Nephron (organoid): ENCODE data around the gene PNRC2.
A peak's percentile ranks its signal among the peaks of the same experiment; 100 is the strongest.

Experiments
- H3K27ac Mint-ChIP-seq, 3 experiments: 2 replicates each; pipeline ENCODE4 v1.8.0; 2020; ENCODE audit warnings: mixed read lengths in 3 of 3, mild to moderate bottlenecking in 2 of 3, moderate library complexity in 1 of 3
- H3K27me3 Mint-ChIP-seq: 2 replicates; pipeline ENCODE4 v1.8.0; 2021; ENCODE audit warnings: low read depth, mild to moderate bottlenecking, moderate library complexity, mixed read lengths
- H3K36me3 Mint-ChIP-seq: 2 replicates; pipeline ENCODE4 v1.8.0; 2020; ENCODE audit warnings: low read depth, mixed read lengths
- H3K4me1 Mint-ChIP-seq: 2 replicates; pipeline ENCODE4 v1.8.0; 2020; ENCODE audit warnings: mixed read lengths
- H3K4me3 Mint-ChIP-seq, 3 experiments: 2 replicates each; pipeline ENCODE4 v1.8.0; 2020; ENCODE audit warnings: mild to moderate bottlenecking in 3 of 3, mixed read lengths in 3 of 3, moderate library complexity in 2 of 3
- H3K9me3 Mint-ChIP-seq: 2 replicates; pipeline ENCODE4 v1.8.0; 2020; ENCODE audit warnings: mixed read lengths
- TF ChIP-seq, protein P1 (sequence below), 3 experiments: fragments of 200-600 bp; sonication (generic); IDR thresholded peaks; one replicate each; pipeline ENCODE4 v1.5.0; 2021; ENCODE audit warnings: antibody characterized with exemption in 3 of 3; ENCODE audit not compliant: unreplicated experiment in 3 of 3

Gene PNRC2, protein sequence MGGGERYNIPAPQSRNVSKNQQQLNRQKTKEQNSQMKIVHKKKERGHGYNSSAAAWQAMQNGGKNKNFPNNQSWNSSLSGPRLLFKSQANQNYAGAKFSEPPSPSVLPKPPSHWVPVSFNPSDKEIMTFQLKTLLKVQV

DNA sequence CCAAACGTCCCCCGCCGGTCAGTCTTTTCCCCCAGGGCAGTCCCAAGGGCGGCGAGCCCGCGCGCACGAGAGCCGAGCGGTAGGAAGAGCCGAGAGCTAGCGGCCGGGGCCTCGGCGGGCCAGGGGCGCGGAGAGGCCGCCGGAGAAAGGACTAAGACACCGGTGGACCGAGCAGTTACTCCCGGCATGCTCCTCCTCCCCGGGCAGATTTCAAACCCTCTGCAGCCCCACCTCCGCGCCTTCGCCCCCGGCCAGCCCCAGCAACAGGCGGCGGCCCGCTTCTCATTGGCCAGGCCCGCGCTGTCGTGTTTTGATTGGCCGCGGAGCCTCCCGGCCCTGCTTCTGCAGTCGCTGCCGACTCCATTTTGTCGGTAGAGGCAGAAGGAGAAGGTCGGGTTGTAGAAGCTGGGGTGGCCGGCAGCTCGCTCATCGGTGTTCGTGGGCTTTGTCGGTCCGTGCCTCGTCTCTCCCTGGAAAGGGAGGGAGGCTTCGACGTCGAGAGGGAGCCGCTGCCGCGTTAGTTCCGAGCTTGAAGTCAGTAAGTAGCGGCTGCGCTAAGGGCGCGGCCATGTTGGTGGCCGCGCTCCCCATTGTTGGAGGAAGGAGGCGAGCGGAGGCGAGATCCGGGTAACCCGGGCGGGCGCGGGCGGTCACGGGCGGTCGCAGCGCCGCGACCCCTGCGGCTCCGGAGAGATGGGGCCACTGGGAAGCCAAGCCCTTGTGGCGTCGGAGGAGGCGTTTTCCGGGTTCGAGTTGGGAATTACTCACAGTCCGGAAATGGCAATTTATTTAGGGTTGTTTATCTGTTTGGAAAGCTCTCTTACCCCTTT, at the start of gene PNRC2:
Gene PNRC2, plus strand, starts transcription at position 368 of the 830 bp plus-strand sequence. CDS start 1,630 bp downstream, outside the sequence.
- Mint-ChIP-seq H3K4me1 (peaks cover 53% of the 10 kb centered on the region), H3K36me3 (peaks cover 44% of the 10 kb centered on the region), H3K27me3 (no peaks in the 10 kb centered on the region), H3K27ac (peak within 1 kb of the TSS; percentile 99 to 100 (median 100)), H3K4me3 (peak within 1 kb of the TSS; percentile 89 to 100 (median 100)), H3K9me3 (no peaks in the 10 kb centered on the region)
- TF ChIP-seq, protein P1, sequence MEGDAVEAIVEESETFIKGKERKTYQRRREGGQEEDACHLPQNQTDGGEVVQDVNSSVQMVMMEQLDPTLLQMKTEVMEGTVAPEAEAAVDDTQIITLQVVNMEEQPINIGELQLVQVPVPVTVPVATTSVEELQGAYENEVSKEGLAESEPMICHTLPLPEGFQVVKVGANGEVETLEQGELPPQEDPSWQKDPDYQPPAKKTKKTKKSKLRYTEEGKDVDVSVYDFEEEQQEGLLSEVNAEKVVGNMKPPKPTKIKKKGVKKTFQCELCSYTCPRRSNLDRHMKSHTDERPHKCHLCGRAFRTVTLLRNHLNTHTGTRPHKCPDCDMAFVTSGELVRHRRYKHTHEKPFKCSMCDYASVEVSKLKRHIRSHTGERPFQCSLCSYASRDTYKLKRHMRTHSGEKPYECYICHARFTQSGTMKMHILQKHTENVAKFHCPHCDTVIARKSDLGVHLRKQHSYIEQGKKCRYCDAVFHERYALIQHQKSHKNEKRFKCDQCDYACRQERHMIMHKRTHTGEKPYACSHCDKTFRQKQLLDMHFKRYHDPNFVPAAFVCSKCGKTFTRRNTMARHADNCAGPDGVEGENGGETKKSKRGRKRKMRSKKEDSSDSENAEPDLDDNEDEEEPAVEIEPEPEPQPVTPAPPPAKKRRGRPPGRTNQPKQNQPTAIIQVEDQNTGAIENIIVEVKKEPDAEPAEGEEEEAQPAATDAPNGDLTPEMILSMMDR (IDR thresholded peaks at IDR 0.05; ENCODE audit: unreplicated experiment in 3 of 3) = no peak

DNA sequence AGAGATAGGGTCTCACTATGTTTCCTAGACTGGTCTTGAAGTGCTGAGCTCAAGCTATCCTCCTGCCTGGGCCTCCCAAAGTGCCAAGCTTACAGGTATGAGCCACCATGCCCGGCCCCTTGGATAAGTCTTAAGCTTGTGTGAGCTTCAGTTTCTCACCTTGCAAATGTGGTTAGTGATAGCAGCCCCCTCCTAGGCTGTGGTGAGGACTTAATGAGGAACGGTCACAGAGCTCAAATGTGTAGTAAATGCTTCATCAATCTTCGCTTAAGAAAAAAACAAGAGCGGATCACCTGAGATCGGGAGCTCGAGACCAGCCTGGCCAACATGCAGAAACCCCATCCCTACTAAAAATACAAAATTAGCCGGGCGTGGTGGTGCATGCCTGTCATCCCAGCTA, 49.5 kb upstream of the PNRC2 start:
- no peak overlapping the region for H3K4me3 Mint-ChIP-seq
- TF ChIP-seq, protein P1 (IDR thresholded peaks at IDR 0.05; ENCODE audit: unreplicated experiment in 3 of 3) = no peak
- H3K4me1 Mint-ChIP-seq = peaks cover 5% of the 10 kb centered on the region
- no peaks in the 10 kb centered on the region for H3K9me3 Mint-ChIP-seq
- H3K27ac Mint-ChIP-seq = no peak overlapping the region
- H3K36me3 Mint-ChIP-seq = no peaks in the 10 kb centered on the region
- peaks cover 29% of the 10 kb centered on the region for H3K27me3 Mint-ChIP-seq

DNA sequence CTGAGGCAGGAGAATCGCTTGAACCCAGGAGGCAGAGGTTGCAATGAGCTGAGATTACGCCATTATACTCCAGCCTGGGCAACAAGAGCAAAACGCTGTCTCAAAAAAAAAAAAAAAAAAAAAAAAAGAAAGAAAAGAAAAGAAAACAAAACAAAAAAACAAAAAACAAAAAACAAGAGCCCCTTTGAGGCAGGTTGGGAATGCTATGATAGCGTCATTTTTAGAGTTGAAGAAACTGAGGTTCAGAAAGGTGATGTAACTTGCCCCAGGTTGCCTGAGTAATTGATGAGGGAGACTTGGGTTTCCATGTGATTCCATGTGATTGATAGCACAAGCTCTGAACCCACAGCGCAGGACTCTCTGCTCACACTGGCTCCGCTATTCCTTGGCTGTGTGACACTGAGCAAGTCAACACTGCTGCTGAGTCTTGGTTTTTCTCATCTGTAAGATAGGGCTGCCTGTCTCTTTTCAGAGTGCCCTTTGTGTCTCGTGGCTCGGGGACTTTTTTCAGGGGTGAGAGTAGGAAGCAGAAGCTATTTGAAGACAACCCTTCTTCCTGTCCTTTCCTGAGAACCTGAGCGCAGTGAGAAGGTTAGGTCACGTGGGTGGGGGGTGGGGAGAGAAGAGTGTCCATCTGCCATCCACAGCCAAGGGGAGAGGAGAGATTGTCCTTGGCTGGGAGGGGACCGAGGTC, 48.9 kb upstream of the PNRC2 start:
- no peaks in the 10 kb centered on the region for H3K9me3 Mint-ChIP-seq
- H3K27ac Mint-ChIP-seq = no peak overlapping the region
- H3K36me3 Mint-ChIP-seq = no peaks in the 10 kb centered on the region
- no peak overlapping the region for H3K4me3 Mint-ChIP-seq
- H3K27me3 Mint-ChIP-seq = peaks cover 23% of the 10 kb centered on the region
- H3K4me1 Mint-ChIP-seq = peaks cover 5% of the 10 kb centered on the region
- TF ChIP-seq, protein P1 (IDR thresholded peaks at IDR 0.05; ENCODE audit: unreplicated experiment in 3 of 3) = no peak

DNA sequence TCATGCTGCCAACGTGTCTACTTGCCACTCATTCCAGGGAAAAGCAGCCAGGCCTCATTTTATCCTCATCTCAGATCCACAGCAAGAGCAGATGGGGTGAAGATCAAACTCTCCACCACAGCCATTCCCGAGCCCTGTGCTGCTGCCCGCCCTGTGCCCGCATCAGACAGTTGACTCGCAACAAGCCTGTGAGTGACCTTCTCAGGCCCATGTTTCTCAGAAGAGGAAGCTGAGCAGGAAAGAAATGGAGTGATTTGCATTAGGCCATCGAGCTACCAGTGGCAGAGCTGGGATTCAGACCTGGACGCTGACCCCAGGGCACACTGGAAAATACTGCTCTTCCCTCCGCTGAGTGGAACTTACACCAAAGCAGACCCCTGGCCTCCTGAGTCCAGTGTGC, 47.7 kb upstream of the PNRC2 start:
- Mint-ChIP-seq H3K27ac (no peak overlapping the region), H3K4me3 (no peak overlapping the region), H3K4me1 (peaks cover 5% of the 10 kb centered on the region), H3K27me3 (peaks cover 11% of the 10 kb centered on the region), H3K9me3 (no peaks in the 10 kb centered on the region), H3K36me3 (no peaks in the 10 kb centered on the region)
- TF ChIP-seq, protein P1 (IDR thresholded peaks at IDR 0.05; ENCODE audit: unreplicated experiment in 3 of 3) = no peak

DNA sequence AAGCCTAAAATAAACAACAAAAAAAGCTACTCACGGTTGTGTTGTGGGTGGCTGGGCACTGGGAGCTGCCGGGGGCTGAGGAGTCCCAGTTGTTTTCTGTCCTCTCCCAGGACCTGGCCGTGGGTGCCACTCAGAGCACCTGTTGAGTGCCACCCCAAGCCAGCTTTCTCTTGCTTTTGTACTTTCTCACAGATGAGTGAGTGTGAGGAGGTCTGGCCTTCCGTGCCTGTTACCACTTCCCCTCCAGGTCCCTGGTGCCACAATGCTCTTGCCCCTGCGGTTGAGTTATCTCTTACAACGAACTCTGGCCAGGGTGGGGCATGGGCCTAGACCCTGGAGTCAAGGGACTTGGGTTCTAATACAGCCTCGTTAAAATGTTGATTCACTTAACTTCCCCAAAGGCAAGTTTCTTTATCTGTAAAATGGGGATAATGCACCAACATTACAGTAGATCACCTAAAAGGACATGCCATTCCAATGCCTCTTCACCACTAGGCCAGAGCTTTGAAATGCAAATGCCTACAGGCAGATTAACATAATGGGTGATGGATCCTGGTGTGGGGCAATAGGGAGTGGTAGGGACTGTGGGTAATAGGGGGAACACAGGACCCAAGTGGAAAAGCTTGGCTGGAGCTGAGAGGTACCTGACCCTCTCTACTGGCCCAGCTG, 46.3 kb upstream of the PNRC2 start, which contains the start of gene CNR2:
Gene CNR2, minus strand, starts transcription at position 151 of the 669 bp plus-strand sequence. CDS start 37,745 bp downstream, outside the sequence.
- Mint-ChIP-seq H3K4me1 (peaks cover 5% of the 10 kb centered on the region), H3K36me3 (no peaks in the 10 kb centered on the region), H3K9me3 (no peaks in the 10 kb centered on the region), H3K27me3 (peaks cover 4% of the 10 kb centered on the region), H3K27ac (no peak within 1 kb of the TSS), H3K4me3 (no peak within 1 kb of the TSS)
- TF ChIP-seq, protein P1 (IDR thresholded peaks at IDR 0.05; ENCODE audit: unreplicated experiment in 3 of 3) = no peak
